H1 (cell line): Measurements from ENCODE around the gene OR5B21. TPM values are rescaled to one million over a fixed set of nuclear protein-coding genes. Genes with fewer than 3 reads are reported as not detected.

Experiments
- CTCF ChIA-PET: fragments of 300-600 bp; sonication (Branson Sonifier 250); formaldehyde crosslinking; loops from one replicate; lab custom pipeline; 2021; ENCODE audit not compliant: partially characterized antibody; lab: Charles Lee
- POLR2A ChIA-PET: fragments of 300-600 bp; sonication (Branson Sonifier 250); formaldehyde crosslinking; loops from one replicate; lab custom pipeline; 2021; ENCODE audit warnings: inconsistent platforms; ENCODE audit not compliant: partially characterized antibody; lab: Charles Lee
- DNase-seq, 2 experiments: peaks; one replicate each; pipeline versions ENCODE4 v3.0.0 to v3.0.0-alpha.2; 2010 to 2022; ENCODE audit warnings: low spot score in 2 of 2, low read depth in 1 of 2, mixed read lengths in 1 of 2
- FAIRE-seq: peaks from 2 replicates; lab custom pipeline; 2011; peaks lifted over from hg19 to GRCh38; lab: Jason Lieb, UNC
- H2AFZ ChIP-seq: 2 replicates; pipeline ENCODE4 v1.8.1; 2012; ENCODE audit warnings: low read length, inconsistent platforms
- H2AK5ac ChIP-seq: 2 replicates; pipeline ENCODE4 v1.6.1; 2013; ENCODE audit warnings: low read depth, low read length
- H2BK120ac ChIP-seq: replicated peaks from 2 replicates; pipeline ENCODE3; 2013; ENCODE audit warnings: low read depth, low read length, inconsistent platforms
- H2BK12ac ChIP-seq: 2 replicates; pipeline ENCODE4 v1.6.1; 2013; ENCODE audit warnings: low read depth, low read length
- H2BK15ac ChIP-seq: 2 replicates; pipeline ENCODE4 v1.6.1; 2013; ENCODE audit warnings: low read length
- H2BK20ac ChIP-seq: 2 replicates; pipeline ENCODE4 v1.6.1; 2013; ENCODE audit warnings: low read length
- H2BK5ac ChIP-seq: 2 replicates; pipeline ENCODE4 v1.6.1; 2013; ENCODE audit warnings: low read depth, low read length
- H3K14ac ChIP-seq: 2 replicates; pipeline ENCODE4 v1.6.1; 2013; ENCODE audit warnings: inconsistent platforms; ENCODE audit not compliant: insufficient read length
- H3K18ac ChIP-seq: 2 replicates; pipeline ENCODE4 v1.6.1; 2013; ENCODE audit warnings: low read length; ENCODE audit errors: extremely low read depth
- H3K23ac ChIP-seq: 2 replicates; pipeline ENCODE4 v1.6.1; 2013; ENCODE audit warnings: inconsistent platforms; ENCODE audit not compliant: insufficient read length
- H3K23me2 ChIP-seq: 2 replicates; pipeline ENCODE4 v1.6.1; 2013; ENCODE audit warnings: low read depth, low read length
- H3K27ac ChIP-seq: 2 replicates; pipeline ENCODE4 v1.6.1; 2011; ENCODE audit warnings: low read depth, low read length, inconsistent platforms
- H3K27me3 ChIP-seq, 4 experiments: replicated peaks in 1 of 4; 1 replicate in 1 of 4; 2 replicates in 3 of 4; pipeline versions ENCODE4 v1.6.1 to v1.8.1; 2011 to 2013; ENCODE audit warnings: low read length in 3 of 4, mild to moderate bottlenecking in 3 of 4, inconsistent platforms in 2 of 4, mixed read lengths in 2 of 4, moderate library complexity in 1 of 4; ENCODE audit not compliant: control insufficient read depth in 3 of 4, insufficient read depth in 3 of 4; ENCODE audit errors: extremely low read depth in 1 of 4
- H3K36me3 ChIP-seq, 4 experiments: 2 replicates each; pipeline versions ENCODE4 v1.6.1 to v1.8.1; 2011 to 2013; ENCODE audit warnings: mild to moderate bottlenecking in 4 of 4, low read length in 3 of 4, moderate library complexity in 2 of 4, control low read depth in 1 of 4, inconsistent platforms in 1 of 4; ENCODE audit not compliant: insufficient read depth in 4 of 4, control insufficient read depth in 2 of 4
- H3K4ac ChIP-seq: replicated peaks from 2 replicates; pipeline ENCODE3; 2013; ENCODE audit warnings: low read length, low read depth, mixed read lengths, inconsistent platforms; ENCODE audit not compliant: insufficient read length
- H3K4me1 ChIP-seq, 4 experiments: replicated peaks in 1 of 4; 1 replicate in 1 of 4; 2 replicates in 3 of 4; pipeline versions ENCODE4 v1.6.1 to v1.8.1; 2011 to 2013; ENCODE audit warnings: low read length in 3 of 4, inconsistent platforms in 2 of 4, mixed read lengths in 1 of 4; ENCODE audit not compliant: insufficient read depth in 4 of 4, control insufficient read depth in 3 of 4
- H3K4me2 ChIP-seq, 2 experiments: 2 replicates each; pipeline versions ENCODE4 v1.6.1 to v1.8.1; 2011 to 2013; ENCODE audit warnings: low read depth in 2 of 2, low read length in 2 of 2, control low read depth in 1 of 2, inconsistent platforms in 1 of 2, mild to moderate bottlenecking in 1 of 2; ENCODE audit not compliant: insufficient read depth in 1 of 2
- H3K4me3 ChIP-seq, 4 experiments: fragments of 200-600, 300-600 bp in 1 of 4; sonication (generic), shearing (Covaris generic), sonication (Bioruptor Twin) in 1 of 4; 2 replicates each; pipeline versions ENCODE4 v1.5.1 to v1.8.1; 2011 to 2016; ENCODE audit warnings: low read length in 4 of 4, low read depth in 3 of 4, control low read depth in 2 of 4, inconsistent platforms in 2 of 4, mild to moderate bottlenecking in 2 of 4, mixed read lengths in 1 of 4, moderate library complexity in 1 of 4; ENCODE audit not compliant: insufficient read depth in 2 of 4; ENCODE audit errors: extremely low read depth in 1 of 4
- H3K56ac ChIP-seq: replicated peaks from 2 replicates; pipeline ENCODE3; 2013; ENCODE audit warnings: low read depth, mild to moderate bottlenecking, mixed read lengths, low read length, inconsistent platforms; ENCODE audit not compliant: insufficient read length
- H3K79me1 ChIP-seq: 2 replicates; pipeline ENCODE4 v1.6.1; 2013; ENCODE audit warnings: low read depth, low read length, control low read depth
- H3K79me2 ChIP-seq, 2 experiments: 2 replicates each; pipeline versions ENCODE4 v1.6.1 to v1.8.1; 2012 to 2013; ENCODE audit warnings: low read length in 2 of 2, mild to moderate bottlenecking in 2 of 2, inconsistent platforms in 1 of 2; ENCODE audit not compliant: insufficient read depth in 2 of 2, control insufficient read depth in 1 of 2
- H3K9ac ChIP-seq, 4 experiments: replicated peaks in 1 of 4; 1 replicate in 1 of 4; 2 replicates in 3 of 4; pipeline versions ENCODE4 v1.6.1 to v1.8.1; 2011 to 2013; ENCODE audit warnings: low read depth in 3 of 4, low read length in 3 of 4, control low read depth in 2 of 4, mild to moderate bottlenecking in 2 of 4, moderate library complexity in 2 of 4, inconsistent platforms in 1 of 4; ENCODE audit errors: extremely low read depth in 1 of 4
- H3K9me3 ChIP-seq, 2 experiments: 2 replicates each; pipeline versions ENCODE4 v1.6.1 to v1.8.1; 2012 to 2013; ENCODE audit warnings: mild to moderate bottlenecking in 2 of 2, moderate library complexity in 2 of 2, control low read depth in 1 of 2, inconsistent platforms in 1 of 2, low read depth in 1 of 2, low read length in 1 of 2, mixed read lengths in 1 of 2; ENCODE audit not compliant: insufficient read depth in 2 of 2
- H4K20me1 ChIP-seq, 2 experiments: replicated peaks in 1 of 2; 2 replicates each; pipeline versions ENCODE3 to v1.8.1; 2011 to 2013; ENCODE audit warnings: inconsistent platforms in 2 of 2, low read length in 2 of 2, mild to moderate bottlenecking in 1 of 2; ENCODE audit not compliant: insufficient read depth in 2 of 2, control insufficient read depth in 1 of 2
- H4K5ac ChIP-seq: 2 replicates; pipeline ENCODE4 v1.6.1; 2013; ENCODE audit warnings: low read length, low read depth, mixed read lengths, inconsistent platforms; ENCODE audit not compliant: insufficient read length
- H4K8ac ChIP-seq: 2 replicates; pipeline ENCODE4 v1.8.0; 2013; ENCODE audit warnings: mild to moderate bottlenecking, moderate library complexity, low read length, inconsistent platforms; ENCODE audit not compliant: insufficient read depth; ENCODE audit errors: extremely low read depth
- H4K91ac ChIP-seq: replicated peaks from 2 replicates; pipeline ENCODE3; 2013; ENCODE audit warnings: low read length, mixed read lengths, inconsistent platforms; ENCODE audit not compliant: insufficient read length
- FOSL1 ChIP-seq: IDR thresholded peaks from 2 replicates; pipeline ENCODE4 v1.6.1; 2011; ENCODE audit warnings: mild to moderate bottlenecking, low read depth, low read length, moderate library complexity; ENCODE audit not compliant: insufficient read depth
- WGBS, 2 experiments: shearing (Covaris generic) in 1 of 2; methylation state at CpG; one replicate each; pipeline versions ENCODE4 v1.1.6 to v1.1.7; 2013 to 2015; ENCODE audit warnings: low lambda C conversion rate in 2 of 2, mixed read lengths in 2 of 2, inconsistent platforms in 1 of 2, low coverage in 1 of 2, missing lambda C conversion rate in 1 of 2; ENCODE audit not compliant: insufficient replicate concordance in 2 of 2, insufficient coverage in 1 of 2, insufficient read length in 1 of 2; ENCODE audit errors: extremely low coverage in 1 of 2, missing lambda C conversion rate in 1 of 2; 5-methylcytosine and 5-hydroxymethylcytosine counted together
- polyA plus RNA-seq, 7 experiments: library from polyadenylated mRNA; depleted of rRNA in 3 of 7; stranded (reverse) in 5 of 7; unstranded in 2 of 7; fragments of >200 nt in 5 of 7; fragments of 200-250 nt in 2 of 7; gene quantifications; 1 replicate in 5 of 7; 2 replicates in 1 of 7; 4 replicates in 1 of 7; pipeline versions ENCODE4 v1.2.1 to v1.2.3, GENCODE V29; 2011 to 2013; ENCODE audit warnings: missing spikeins in 2 of 7, mixed read lengths in 2 of 7
- total RNA-seq: library from RNA; stranded (reverse); fragmentation: NEBNext Ultra II Directional; extraction: Animal tissue kit (Norgen Biotek cat#: 25700); gene quantifications from 2 replicates; pipeline ENCODE4 v1.2.1, GENCODE V29; 2021

Gene OR5B21
- total and polyA plus RNA-seq, 2 of the 8 experiments (the other 6 are each of a cell fraction or from before 2014, with no cell fraction given): not detected

GRCh38 chr11:58525037-58525614 is 17.2 kb upstream of the OR5B21 start:
- Histone ChIP-seq H3K4me3 (no peak overlapping the region), H2AK5ac (no peak overlapping the region), H4K91ac (no peak overlapping the region), H3K4me1 (peaks cover 0 to 3% (median 0%) of the 10 kb centered on the region in 4 experiments; a peak in 2 of 7 replicates), H3K79me2 (no peaks in the 10 kb centered on the region), H3K18ac (no peak overlapping the region), H3K4me2 (no peak overlapping the region), H3K9me3 (peaks cover 0 to 5% of the 10 kb centered on the region in 2 experiments; a peak in 1 of 4 replicates), H2BK15ac (no peak overlapping the region), H3K27me3 (no peaks in the 10 kb centered on the region), H3K27ac (no peak overlapping the region), H4K8ac (no peak overlapping the region), H3K23me2 (no peaks in the 10 kb centered on the region), H3K23ac (no peak overlapping the region), H4K5ac (no peak overlapping the region), H2BK5ac (no peak overlapping the region), H3K56ac (no peak overlapping the region), H3K9ac (no peak overlapping the region), H4K20me1 (no peaks in the 10 kb centered on the region), H2AFZ (no peak overlapping the region), H3K79me1 (no peaks in the 10 kb centered on the region), H3K36me3 (no peaks in the 10 kb centered on the region), H2BK12ac (no peak overlapping the region), H3K4ac (no peak overlapping the region), H2BK120ac (no peak overlapping the region), H2BK20ac (no peak overlapping the region), H3K14ac (no peak overlapping the region)
- ChIA-PET POLR2A (interaction anchor here (1.3 kb wide), 1 partner anchor 703 kb away, joined by 3 read pairs; no protein-coding TSS in a partner anchor), CTCF (interaction anchor here (0.9 to 3.2 kb wide), 22 partner anchors 9 to 779 kb away, joined by 3 to 27 read pairs (median 4); no protein-coding TSS in a partner anchor)
- 73% methylated on average over 6 of the region's 6 CpGs; no CpG with 5 or more reads in 1 of the 2 experiments for WGBS, 2 experiments
- TF ChIP-seq FOSL1: no peak
- FAIRE-seq (no peak), DNase-seq (no peak)
